SJSA1 (cell line): Measurements from ENCODE around the gene DCLK2. TPM values are rescaled to one million over a fixed set of nuclear protein-coding genes. Genes with fewer than 3 reads are reported as not detected.
"Not testable (repeated sequence)": the region's sequence is repeated elsewhere in the genome, so short reads cannot be mapped to it uniquely, and the experiment has no call there.

Source experiments
- DNase-seq, 2 experiments: peaks; one replicate each; pipeline ENCODE4 v3.0.0-alpha.2; 2015 to 2020; ENCODE audit warnings: low spot score in 2 of 2, low read depth in 1 of 2
- H3K27ac ChIP-seq: fragments of 250-450 bp; sonication (Bioruptor Pico); 2 replicates; pipeline ENCODE4 v1.5.1; 2020; ENCODE audit warnings: mild to moderate bottlenecking, moderate library complexity
- H3K27me3 ChIP-seq: fragments of 250-450 bp; sonication (Bioruptor Pico); replicated peaks from 2 replicates; pipeline ENCODE4 v1.5.1; 2020; ENCODE audit warnings: mild to moderate bottlenecking, moderate library complexity
- H3K36me3 ChIP-seq: fragments of 250-450 bp; sonication (Bioruptor Pico); 2 replicates; pipeline ENCODE4 v1.5.1; 2020; ENCODE audit warnings: mild to moderate bottlenecking
- H3K4me1 ChIP-seq: fragments of 250-450 bp; sonication (Bioruptor Pico); replicated peaks from 2 replicates; pipeline ENCODE4 v1.6.1; 2021; ENCODE audit warnings: mild to moderate bottlenecking
- H3K4me3 ChIP-seq: fragments of 250-450 bp; sonication (Bioruptor Pico); 2 replicates; pipeline ENCODE4 v1.5.1; 2020; ENCODE audit warnings: mild to moderate bottlenecking
- H3K9me3 ChIP-seq: fragments of 250-450 bp; sonication (Bioruptor Pico); replicated peaks from 2 replicates; pipeline ENCODE4 v1.5.1; 2020; ENCODE audit warnings: mild to moderate bottlenecking
- total RNA-seq: library from RNA; depleted of rRNA; stranded (reverse); fragments of >200 nt; shearing (Covaris generic); gene quantifications from 2 replicates; pipeline ENCODE4 v1.2.3, GENCODE V29; 2014

DCLK2 gene
- total RNA-seq, 1 experiment from 2014 or later, result 5.7 TPM

DNA sequence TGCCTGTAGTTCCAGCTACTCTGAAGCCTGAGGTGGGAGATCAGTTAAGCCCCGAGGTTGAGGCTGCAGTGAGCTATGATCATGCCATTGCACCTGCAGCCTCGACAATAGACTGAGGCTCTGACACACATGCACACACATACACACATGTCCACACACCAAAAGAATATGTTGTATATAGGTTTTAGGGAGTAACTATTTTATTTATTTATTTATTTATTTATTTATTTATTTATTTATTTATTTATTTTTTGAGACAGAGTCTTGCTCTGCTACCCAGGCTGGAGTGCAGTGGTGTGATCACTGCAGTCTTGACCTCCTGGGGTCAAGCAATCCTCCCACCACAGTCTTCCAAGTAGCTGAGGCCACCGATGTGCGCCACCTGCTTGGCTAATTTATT is 78.3 kb downstream of the DCLK2 start:
- peaks cover 11% of the 10 kb centered on the region for H3K4me1 ChIP-seq
- H3K9me3 ChIP-seq, result no peaks in the 10 kb centered on the region
- H3K36me3 ChIP-seq, result no peaks in the 10 kb centered on the region
- no peak overlapping the region for H3K27ac ChIP-seq
- H3K27me3 ChIP-seq, result no peaks in the 10 kb centered on the region
- no peak for DNase-seq
- no peak overlapping the region for H3K4me3 ChIP-seq

- H3K4me3 ChIP-seq, result no peak overlapping the region
- H3K36me3 ChIP-seq, result no peaks in the 10 kb centered on the region
- H3K27me3 ChIP-seq, result no peaks in the 10 kb centered on the region
- no peaks in the 10 kb centered on the region for H3K9me3 ChIP-seq
- DNase-seq, result no peak
- no peak overlapping the region for H3K27ac ChIP-seq
- H3K4me1 ChIP-seq, result peaks cover 2% of the 10 kb centered on the region
Observed at GRCh38 chr4:150158041-150158440, 79.8 kb downstream of the DCLK2 start.

DNA sequence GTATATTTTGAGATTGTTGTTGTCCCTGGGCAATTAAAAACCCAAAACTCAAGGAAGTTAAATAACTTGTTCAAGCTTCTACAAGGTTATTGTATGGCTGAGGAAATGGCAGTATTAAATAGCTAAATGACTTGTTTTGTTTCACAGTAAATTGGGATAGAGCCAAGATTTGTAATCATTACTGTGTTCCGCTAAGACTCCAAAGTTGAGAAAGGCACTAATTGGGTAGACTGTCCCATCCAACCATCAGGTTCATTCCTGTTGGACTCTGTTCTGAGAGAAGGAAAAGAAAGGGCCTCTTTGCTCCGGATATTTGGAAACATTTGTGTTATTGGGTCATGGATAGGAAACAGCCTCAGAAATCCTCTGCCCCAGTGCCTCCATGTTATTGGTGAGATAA is 82.2 kb downstream of the DCLK2 start:
- Histone ChIP-seq H3K27me3 (no peaks in the 10 kb centered on the region), H3K4me1 (no peaks in the 10 kb centered on the region), H3K9me3 (no peaks in the 10 kb centered on the region), H3K36me3 (no peaks in the 10 kb centered on the region), H3K4me3 (no peak overlapping the region), H3K27ac (no peak overlapping the region)
- no peak for DNase-seq

GRCh38 chr4:150161109-150161508 is 82.9 kb downstream of the DCLK2 start:
- Histone ChIP-seq H3K4me3 (no peak overlapping the region), H3K36me3 (no peaks in the 10 kb centered on the region), H3K4me1 (no peaks in the 10 kb centered on the region), H3K9me3 (no peaks in the 10 kb centered on the region), H3K27ac (no peak overlapping the region), H3K27me3 (no peaks in the 10 kb centered on the region)
- DNase-seq, result no peak

DNA sequence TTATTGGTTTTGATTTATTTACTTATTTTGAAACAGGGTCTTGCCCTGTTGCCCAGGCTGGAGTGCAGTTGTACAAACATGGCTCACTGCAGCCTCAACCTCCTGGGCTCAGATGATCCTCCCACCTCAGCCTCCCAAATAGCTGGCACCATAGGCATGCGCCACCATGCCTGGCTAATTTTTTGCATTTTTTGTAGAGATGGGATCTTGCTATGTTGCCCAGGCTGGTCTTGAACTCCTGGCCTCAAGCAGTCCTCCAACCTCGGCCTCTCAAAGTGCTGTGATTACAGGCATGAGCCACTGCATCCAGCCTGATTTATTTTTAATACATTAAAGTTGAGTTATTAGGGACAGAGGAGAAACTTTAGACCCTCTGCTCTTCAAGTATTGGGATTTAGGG is 83.8 kb downstream of the DCLK2 start:
- not testable (repeated sequence) for H3K4me3 ChIP-seq, DNase-seq, H3K27ac ChIP-seq, H3K9me3 ChIP-seq, H3K27me3 ChIP-seq, H3K36me3 ChIP-seq, H3K4me1 ChIP-seq

GRCh38 chr4:150164055-150164454 is 85.8 kb downstream of the DCLK2 start:
- H3K9me3 ChIP-seq, result no peaks in the 10 kb centered on the region
- no peak overlapping the region for H3K27ac ChIP-seq
- no peak for DNase-seq
- H3K27me3 ChIP-seq, result no peaks in the 10 kb centered on the region
- no peak overlapping the region for H3K4me3 ChIP-seq
- no peaks in the 10 kb centered on the region for H3K36me3 ChIP-seq
- H3K4me1 ChIP-seq, result no peaks in the 10 kb centered on the region

DNA sequence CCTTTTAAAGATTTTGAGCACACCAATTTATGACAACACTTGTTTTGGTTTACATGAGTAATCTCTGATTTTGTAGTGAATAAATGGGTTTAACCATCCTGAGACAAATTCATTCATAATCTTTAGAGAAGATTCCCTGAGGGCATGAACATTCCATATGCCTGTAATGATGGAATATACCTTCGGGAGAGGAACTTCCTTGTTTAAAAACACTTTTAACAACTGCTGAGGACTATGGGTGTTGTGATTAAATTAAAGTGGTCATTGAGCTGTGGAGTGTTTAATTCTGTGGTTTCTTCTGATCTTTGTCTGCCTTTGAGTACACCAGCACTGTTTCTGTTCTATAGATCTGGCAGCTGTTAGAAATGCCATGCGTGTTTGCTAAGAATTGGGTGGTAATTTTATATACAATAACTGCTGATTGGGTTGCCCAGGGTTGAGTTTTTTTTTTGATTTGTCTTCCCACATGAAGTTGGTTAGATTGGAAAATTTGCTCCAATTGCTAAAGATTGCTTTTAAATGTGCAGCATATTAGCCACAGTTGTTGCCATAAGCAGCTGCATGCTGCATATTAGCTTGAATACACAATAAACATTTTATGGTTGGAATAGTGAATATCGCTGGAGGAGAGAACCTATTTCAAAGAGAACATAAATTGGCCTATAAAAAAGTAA is 86.8 kb downstream of the DCLK2 start:
- Histone ChIP-seq H3K27ac (no peak overlapping the region), H3K36me3 (no peaks in the 10 kb centered on the region), H3K27me3 (no peaks in the 10 kb centered on the region), H3K4me1 (no peaks in the 10 kb centered on the region), H3K9me3 (no peaks in the 10 kb centered on the region), H3K4me3 (no peak overlapping the region)
- DNase-seq, result no peak

DNA sequence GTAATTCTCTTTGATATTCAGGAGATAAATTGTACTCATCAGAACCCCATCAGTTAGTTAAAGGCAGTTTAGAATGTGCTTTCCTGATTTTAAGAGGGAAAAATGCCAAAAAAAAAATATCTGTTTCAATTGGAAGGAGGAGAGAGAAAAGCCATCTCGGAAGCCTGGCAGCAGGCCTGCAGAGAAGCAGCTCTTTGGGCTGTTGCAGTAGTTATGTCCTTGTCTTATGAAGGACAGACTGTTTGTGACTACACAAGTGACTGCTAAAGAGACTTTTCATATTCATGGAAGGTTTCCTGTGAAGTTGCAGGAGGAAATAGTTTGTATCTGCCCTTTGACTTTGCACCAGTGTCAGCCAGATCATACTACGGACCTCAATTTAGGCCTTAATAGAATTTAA is 88.8 kb downstream of the DCLK2 start:
- Histone ChIP-seq H3K27ac (no peak overlapping the region), H3K36me3 (no peaks in the 10 kb centered on the region), H3K4me3 (no peak overlapping the region), H3K27me3 (no peaks in the 10 kb centered on the region), H3K9me3 (no peaks in the 10 kb centered on the region), H3K4me1 (no peaks in the 10 kb centered on the region)
- DNase-seq, result no peak

DNA sequence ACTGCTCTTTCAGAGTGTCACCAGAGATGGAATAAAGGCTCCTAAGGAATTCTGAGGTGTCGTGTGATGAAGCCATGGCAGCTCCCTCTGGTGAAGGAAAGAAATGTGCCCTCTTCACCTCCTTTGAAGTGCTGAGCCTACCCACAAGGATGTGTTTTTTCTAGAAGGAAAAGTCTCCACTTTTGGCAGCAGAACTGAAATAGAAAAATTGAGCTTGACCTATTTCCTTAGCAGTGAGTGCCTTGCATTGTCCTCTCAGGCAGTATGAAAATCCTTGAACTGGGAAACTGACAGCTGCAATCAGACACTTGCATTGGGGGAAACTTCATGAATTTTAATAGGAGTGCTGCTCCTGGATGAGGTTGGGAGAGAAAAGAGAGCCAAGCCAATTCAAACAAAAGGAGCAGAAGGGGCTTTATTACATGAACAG is 95.2 kb downstream of the DCLK2 start:
- Histone ChIP-seq H3K36me3 (no peaks in the 10 kb centered on the region), H3K27me3 (no peaks in the 10 kb centered on the region), H3K4me1 (no peaks in the 10 kb centered on the region), H3K4me3 (no peak overlapping the region), H3K27ac (no peak overlapping the region), H3K9me3 (no peaks in the 10 kb centered on the region)
- no peak for DNase-seq

- no peak for DNase-seq
- no peaks in the 10 kb centered on the region for H3K9me3 ChIP-seq
- no peaks in the 10 kb centered on the region for H3K4me1 ChIP-seq
- H3K36me3 ChIP-seq, result no peaks in the 10 kb centered on the region
- H3K4me3 ChIP-seq, result no peak overlapping the region
- H3K27me3 ChIP-seq, result no peaks in the 10 kb centered on the region
- no peak overlapping the region for H3K27ac ChIP-seq
Observed at GRCh38 chr4:150173982-150174398, 95.7 kb downstream of the DCLK2 start.

- Histone ChIP-seq H3K27ac (no peak overlapping the region), H3K36me3 (no peaks in the 10 kb centered on the region), H3K4me1 (no peaks in the 10 kb centered on the region)
Observed at GRCh38 chr4:150176547-150176946, 98.3 kb downstream of the DCLK2 start.

GRCh38 chr4:150178161-150178560 is 99.9 kb downstream of the DCLK2 start:
- Histone ChIP-seq H3K9me3 (no peaks in the 10 kb centered on the region), H3K27ac (no peak overlapping the region), H3K4me1 (no peaks in the 10 kb centered on the region), H3K27me3 (no peaks in the 10 kb centered on the region), H3K36me3 (no peaks in the 10 kb centered on the region), H3K4me3 (no peak overlapping the region)
- DNase-seq, result no peak

More at GRCh38 chr4:150176547-150176946, 98.3 kb downstream of the DCLK2 start:
- H3K9me3 ChIP-seq, result no peaks in the 10 kb centered on the region
- DNase-seq, result no peak
- no peaks in the 10 kb centered on the region for H3K27me3 ChIP-seq
- H3K4me3 ChIP-seq, result no peak overlapping the region

DNA sequence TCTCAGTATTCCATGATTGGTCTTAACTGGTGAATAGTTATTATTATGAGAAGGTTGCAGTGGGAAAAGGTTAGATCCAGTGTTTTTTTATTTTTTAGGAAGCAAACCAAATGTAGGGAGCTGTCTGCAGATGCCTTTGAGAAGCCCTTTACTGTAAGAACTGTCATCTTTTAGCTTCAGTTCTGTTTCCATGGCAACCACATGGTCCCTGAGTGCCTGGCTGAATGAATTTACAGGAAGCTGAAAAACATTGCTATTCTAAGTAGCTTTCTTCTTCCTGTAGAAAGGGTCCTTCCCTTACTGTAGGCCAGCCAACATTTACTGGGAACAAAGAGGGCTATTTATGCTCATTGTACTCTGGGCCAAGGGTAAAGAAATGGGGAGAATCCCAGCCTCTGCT is 103.3 kb downstream of the DCLK2 start:
- DNase-seq, result no peak

DNA sequence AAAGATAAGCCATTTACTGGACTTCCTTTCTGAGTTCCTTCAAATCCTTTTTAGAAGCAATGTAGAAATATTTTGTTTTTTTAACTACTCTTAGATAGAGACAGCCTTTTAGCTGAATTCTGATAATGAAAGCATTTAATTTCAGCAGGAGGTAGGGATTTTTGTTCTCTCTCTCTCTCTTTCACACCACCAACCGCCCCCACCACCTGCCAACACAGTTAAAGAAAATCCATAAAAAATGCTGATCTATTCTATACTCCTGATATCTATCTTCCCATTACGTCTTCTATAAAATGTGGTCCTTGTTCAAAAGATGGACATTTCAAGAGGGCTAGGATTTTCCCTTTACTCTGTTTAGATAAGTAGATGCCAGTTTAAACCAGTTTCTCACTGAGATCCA is 104.5 kb downstream of the DCLK2 start:
- Histone ChIP-seq H3K27ac (no peak overlapping the region), H3K36me3 (no peaks in the 10 kb centered on the region), H3K9me3 (no peaks in the 10 kb centered on the region), H3K4me1 (no peaks in the 10 kb centered on the region), H3K27me3 (no peaks in the 10 kb centered on the region), H3K4me3 (no peak overlapping the region)
- DNase-seq, result no peak

More for the DNA sequence above, 103.3 kb downstream of the DCLK2 start:
- H3K9me3 ChIP-seq, result no peaks in the 10 kb centered on the region
- H3K4me3 ChIP-seq, result no peak overlapping the region
- H3K27ac ChIP-seq, result no peak overlapping the region
- H3K27me3 ChIP-seq, result no peaks in the 10 kb centered on the region
- no peaks in the 10 kb centered on the region for H3K36me3 ChIP-seq
- no peaks in the 10 kb centered on the region for H3K4me1 ChIP-seq

DNA sequence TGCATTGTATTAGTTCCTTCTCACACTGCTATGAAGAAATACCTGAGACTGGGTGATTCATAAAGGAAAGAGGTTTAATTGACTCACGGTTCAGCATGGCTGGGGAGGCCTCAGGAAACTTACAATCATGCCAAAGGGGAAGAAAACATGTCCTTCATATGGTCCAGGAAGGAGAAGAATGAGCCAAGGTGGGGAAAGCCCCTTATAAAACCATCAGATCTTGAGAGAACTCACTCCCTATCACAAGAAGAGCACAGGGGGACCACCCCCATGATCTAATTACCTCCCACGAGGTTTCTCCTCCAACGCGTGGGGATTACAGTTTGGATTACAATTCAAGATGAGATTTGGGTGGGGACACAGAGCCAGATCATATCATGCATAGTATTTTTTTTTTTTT is 106.8 kb downstream of the DCLK2 start:
- DNase-seq, H3K4me1 ChIP-seq, H3K27ac ChIP-seq: not testable (repeated sequence)

More for the DNA sequence above, 106.8 kb downstream of the DCLK2 start:
- not testable (repeated sequence) for H3K4me3 ChIP-seq, H3K36me3 ChIP-seq, H3K9me3 ChIP-seq, H3K27me3 ChIP-seq
